HG03095 (cell line): ENCODE data around the gene TXK.

Experiments used
- ATAC-seq: cut with Tn5 transposase; IDR thresholded peaks from one replicate; pipeline ENCODE4 v1.9.1; 2021; ENCODE audit warnings: moderate library complexity; ENCODE audit not compliant: unreplicated experiment

TXK gene

GRCh38 chr4:48064349-48064748, 69.7 kb downstream of the TXK start:
- no peak for ATAC-seq

- no peak for ATAC-seq
Observed at GRCh38 chr4:48058617-48059530, 75.2 kb downstream of the TXK start.

GRCh38 chr4:48051078-48051477, 83.0 kb downstream of the TXK start:
- ATAC-seq = no peak

GRCh38 chr4:48049483-48049882, 84.6 kb downstream of the TXK start:
- ATAC-seq = no peak

- peak; percentile 9 for ATAC-seq
Observed at GRCh38 chr4:48047896-48048295, 86.2 kb downstream of the TXK start.

- peak; percentile 93 for ATAC-seq
Observed at GRCh38 chr4:48047421-48047844, 86.6 kb downstream of the TXK start.

GRCh38 chr4:48046059-48046458, 88.0 kb downstream of the TXK start:
- no peak for ATAC-seq

GRCh38 chr4:48044298-48044697, 89.8 kb downstream of the TXK start:
- ATAC-seq = no peak

GRCh38 chr4:48043504-48043903, 90.5 kb downstream of the TXK start:
- no peak for ATAC-seq

GRCh38 chr4:48042979-48043461, 91.0 kb downstream of the TXK start:
- ATAC-seq = no peak

- no peak for ATAC-seq
Observed at GRCh38 chr4:48041535-48042137, 92.4 kb downstream of the TXK start.

- no peak for ATAC-seq
Observed at GRCh38 chr4:48039561-48039960, 94.5 kb downstream of the TXK start.

- ATAC-seq = no peak
Observed at GRCh38 chr4:48038666-48039065, 95.4 kb downstream of the TXK start.

- ATAC-seq = no peak
Observed at GRCh38 chr4:48037117-48037462, 97.0 kb downstream of the TXK start.

GRCh38 chr4:48035952-48036351, 98.1 kb downstream of the TXK start:
- no peak for ATAC-seq

- no peak for ATAC-seq
Observed at GRCh38 chr4:48033825-48034413, 100.1 kb downstream of the TXK start.

- no peak for ATAC-seq
Observed at GRCh38 chr4:48033412-48033811, 100.6 kb downstream of the TXK start.

- ATAC-seq = no peak
Observed at GRCh38 chr4:48032721-48033120, 101.3 kb downstream of the TXK start.

- no peak for ATAC-seq
Observed at GRCh38 chr4:48031802-48032525, 102.1 kb downstream of the TXK start.

GRCh38 chr4:48030470-48030869, 103.6 kb downstream of the TXK start:
- no peak for ATAC-seq

- peak; percentile 54 for ATAC-seq
Observed at GRCh38 chr4:48028696-48029095, 105.4 kb downstream of the TXK start.
